GM12875 (cell line): Measurements from ENCODE around the gene CCDC24.

ENCODE experiments used
- H3K4me3 ChIP-seq: one replicate; pipeline ENCODE4 v1.5.1; 2011; ENCODE audit warnings: low read depth, low read length, control low read depth
- TF ChIP-seq, protein P1 (sequence below): IDR thresholded peaks from 2 replicates; pipeline ENCODE4 v1.5.1; 2011; ENCODE audit warnings: low read depth, mild to moderate bottlenecking, control low read depth, inconsistent platforms, low read length, moderate library complexity, borderline replicate concordance; ENCODE audit not compliant: insufficient read depth

CCDC24 gene

DNA sequence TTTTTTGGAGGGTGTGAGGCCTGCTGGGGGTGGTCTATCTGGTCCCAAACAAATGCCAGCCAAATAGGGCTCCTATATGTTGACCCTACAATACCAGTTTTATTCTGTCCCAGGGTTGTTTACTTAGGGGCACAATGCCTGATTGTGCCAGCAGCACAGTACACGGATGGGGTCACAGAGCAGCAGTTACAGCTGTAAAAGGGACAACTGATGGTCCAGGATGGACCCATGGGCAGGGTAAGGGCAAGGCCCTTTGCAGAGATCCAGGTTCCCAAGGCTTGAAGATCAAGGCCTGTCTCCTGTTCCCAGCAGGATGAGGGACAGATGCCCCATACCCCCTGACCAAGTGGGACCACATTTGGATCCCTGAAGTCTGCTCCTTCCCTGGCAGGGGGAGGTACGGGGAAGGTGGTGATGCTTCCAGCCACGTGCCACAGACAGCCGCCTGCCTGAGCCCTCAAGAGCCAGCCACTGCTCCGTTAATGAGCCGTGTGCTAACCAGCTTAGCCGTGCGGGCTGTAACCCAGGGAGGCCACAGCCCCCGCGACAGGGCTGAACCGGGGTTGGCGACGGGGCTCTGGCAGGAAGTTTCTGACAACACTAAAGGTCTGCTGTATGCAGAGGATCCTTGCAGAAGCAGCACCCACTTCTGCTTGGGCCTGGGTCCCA lies 21.7 kb downstream of the CCDC24 start:
- TF ChIP-seq, protein P1, sequence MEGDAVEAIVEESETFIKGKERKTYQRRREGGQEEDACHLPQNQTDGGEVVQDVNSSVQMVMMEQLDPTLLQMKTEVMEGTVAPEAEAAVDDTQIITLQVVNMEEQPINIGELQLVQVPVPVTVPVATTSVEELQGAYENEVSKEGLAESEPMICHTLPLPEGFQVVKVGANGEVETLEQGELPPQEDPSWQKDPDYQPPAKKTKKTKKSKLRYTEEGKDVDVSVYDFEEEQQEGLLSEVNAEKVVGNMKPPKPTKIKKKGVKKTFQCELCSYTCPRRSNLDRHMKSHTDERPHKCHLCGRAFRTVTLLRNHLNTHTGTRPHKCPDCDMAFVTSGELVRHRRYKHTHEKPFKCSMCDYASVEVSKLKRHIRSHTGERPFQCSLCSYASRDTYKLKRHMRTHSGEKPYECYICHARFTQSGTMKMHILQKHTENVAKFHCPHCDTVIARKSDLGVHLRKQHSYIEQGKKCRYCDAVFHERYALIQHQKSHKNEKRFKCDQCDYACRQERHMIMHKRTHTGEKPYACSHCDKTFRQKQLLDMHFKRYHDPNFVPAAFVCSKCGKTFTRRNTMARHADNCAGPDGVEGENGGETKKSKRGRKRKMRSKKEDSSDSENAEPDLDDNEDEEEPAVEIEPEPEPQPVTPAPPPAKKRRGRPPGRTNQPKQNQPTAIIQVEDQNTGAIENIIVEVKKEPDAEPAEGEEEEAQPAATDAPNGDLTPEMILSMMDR = no peak
- no peak overlapping the region for H3K4me3 ChIP-seq

DNA sequence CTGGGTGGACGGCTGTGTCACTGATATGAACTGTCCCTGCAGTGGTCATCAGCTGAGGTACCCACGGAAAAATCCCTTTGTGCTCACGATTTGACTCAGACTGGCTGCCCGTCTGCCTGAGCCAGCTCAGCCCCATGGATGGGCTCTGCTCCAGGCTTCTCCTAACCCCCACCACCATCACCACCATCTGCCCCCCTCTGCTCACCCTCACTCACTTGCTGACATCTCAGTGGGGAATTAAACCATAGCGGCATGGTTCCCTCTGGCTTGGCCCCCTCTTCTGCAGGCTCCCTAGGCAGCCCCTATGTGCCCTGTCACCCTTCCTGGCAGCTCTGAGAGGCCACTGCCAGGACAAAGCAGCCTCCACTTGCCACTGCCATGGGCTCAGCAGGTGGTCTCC lies 22.6 kb downstream of the CCDC24 start:
- TF ChIP-seq, protein P1 = no peak

DNA sequence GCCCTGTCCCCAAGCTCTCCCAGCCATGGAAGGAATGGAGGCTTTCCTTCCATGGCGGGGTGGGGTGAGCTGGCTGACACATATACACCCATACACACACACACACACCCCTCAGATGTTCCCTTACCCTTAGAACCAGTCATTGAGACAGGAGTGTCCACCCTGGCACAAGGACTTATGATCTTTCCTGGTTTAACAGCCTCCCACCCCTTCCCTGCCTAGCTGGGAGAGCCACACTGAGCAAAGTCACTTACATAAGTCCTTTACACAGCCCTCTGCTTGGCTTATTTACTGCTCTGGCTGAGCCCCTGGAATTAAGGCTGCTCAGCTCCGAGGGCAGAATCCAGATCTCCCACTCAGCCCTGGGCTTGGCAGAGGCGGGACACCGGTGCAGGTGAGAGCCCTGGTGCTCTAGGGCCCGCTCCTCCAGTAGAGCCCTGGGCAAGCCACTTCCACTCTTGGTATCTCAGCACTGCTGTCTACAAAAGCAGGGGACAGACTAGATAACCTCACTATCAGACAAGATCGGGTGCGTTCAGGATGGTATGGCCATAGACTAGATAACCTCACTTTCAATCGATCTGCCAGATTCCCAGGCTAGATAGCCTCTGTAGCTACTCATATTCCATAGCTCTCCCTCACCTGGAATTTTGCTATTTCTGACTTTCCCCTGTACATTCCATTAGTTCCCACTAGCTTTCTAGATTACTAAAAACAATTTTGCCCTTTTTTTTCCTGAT lies 23.1 kb downstream of the CCDC24 start:
- TF ChIP-seq, protein P1 = no peak
- H3K4me3 ChIP-seq = no peak overlapping the region

More for the DNA sequence above, 22.6 kb downstream of the CCDC24 start:
- no peak overlapping the region for H3K4me3 ChIP-seq

DNA sequence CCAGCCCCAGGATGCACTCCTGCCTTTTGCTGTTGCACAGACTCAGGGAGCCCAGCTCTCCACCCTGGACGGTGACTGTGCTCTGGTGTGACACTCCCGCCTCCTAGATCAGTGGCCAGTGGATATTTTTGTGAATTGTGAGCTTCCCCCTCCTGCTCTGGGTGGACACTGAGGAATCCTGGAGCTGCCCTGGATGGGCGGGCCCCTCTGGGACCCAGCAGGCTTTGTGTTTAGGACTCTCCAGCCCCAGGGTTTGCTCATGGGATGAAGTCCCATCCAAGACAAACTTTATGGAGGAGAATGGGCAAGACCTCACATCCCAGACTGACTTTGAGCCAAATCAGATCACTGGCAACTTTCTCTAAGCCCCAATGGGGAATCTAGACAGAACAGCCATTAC lies 23.8 kb downstream of the CCDC24 start:
- no peak overlapping the region for H3K4me3 ChIP-seq
- TF ChIP-seq, protein P1 = no peak

DNA sequence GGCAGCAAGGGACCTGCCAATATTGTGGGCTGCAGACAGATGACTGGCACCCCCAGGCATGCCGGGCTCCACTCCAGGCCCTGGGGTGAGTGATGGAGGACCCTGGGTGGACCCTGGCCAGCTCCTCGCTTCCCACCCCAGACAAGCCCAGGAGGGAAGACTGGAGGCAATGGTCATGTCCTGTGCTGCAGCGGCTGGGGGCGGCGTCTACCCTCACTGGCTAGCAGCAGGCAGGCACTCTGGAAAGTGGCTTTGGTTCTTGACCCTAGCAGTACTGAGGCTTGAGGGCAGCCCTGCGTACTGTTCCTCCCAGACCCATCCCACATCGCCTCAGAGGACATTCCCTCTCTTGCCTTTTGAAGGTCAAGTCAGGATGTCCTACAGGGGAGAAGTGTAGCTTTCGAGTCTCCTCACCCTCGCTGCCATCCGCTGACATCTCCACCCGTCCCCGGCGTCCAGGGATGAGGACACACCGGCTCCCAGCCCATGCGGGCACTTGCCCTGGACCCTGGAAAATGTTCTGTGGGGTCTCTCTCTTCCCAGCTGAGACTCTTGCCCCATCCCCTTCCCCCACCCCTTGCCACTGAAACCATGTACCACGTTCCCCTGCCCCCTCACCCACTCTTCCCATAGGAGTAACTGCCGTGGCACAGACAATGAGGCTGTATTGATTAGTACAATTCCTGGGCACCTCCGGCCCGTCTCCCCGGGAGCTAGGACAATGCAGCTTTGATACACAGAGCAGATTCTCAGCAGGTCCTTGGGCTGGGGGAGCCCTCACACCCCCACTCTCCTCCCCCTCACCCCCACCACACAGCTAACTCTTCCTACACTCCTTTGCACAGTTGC lies 24.9 kb downstream of the CCDC24 start:
- H3K4me3 ChIP-seq = no peak overlapping the region
- TF ChIP-seq, protein P1 = no peak

DNA sequence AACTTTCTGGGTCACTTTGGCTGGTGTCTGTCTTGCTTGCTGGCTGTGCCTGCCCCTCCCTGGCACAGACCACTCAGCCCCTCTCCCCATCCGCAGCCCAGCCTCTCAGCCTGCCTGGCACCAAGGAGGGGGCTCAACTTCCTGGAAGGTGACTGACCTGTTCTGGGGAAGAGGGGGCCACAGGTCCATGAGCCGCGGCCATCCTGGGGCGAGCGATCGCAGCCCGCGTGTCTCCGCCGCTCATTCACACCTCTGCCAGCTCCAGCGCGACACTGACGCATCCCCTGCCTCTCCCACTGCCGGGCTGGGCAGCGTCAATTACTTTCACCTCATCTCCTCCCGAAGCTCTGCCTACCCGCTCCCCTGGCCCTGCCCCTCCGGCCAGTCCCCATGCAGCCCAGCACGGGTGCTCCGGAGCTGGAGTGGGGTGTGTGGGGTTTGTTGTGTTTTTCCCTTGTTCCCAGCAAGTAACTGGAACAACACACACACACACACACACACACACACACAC lies 25.5 kb downstream of the CCDC24 start:
- no peak overlapping the region for H3K4me3 ChIP-seq
- TF ChIP-seq, protein P1 = no peak
